GM23338 (cell line): Measurements from ENCODE around the gene GCH1. TPM values are rescaled to one million over a fixed set of nuclear protein-coding genes. Genes with fewer than 3 reads are reported as not detected.

Source experiments
- ATAC-seq: fragments of 200-7000 bp; cut with Tn5 transposase; 3 replicates; pipeline ENCODE4 v1.9.1; 2020
- DNase-seq: peaks from one replicate; pipeline ENCODE4 v3.0.0-alpha.2; 2015; ENCODE audit warnings: low spot score
- H2AFZ ChIP-seq: fragments of 200-600 bp; sonication (generic); 2 replicates; pipeline ENCODE4 v1.8.0; 2016; ENCODE audit warnings: antibody characterized with exemption, mild to moderate bottlenecking, moderate library complexity
- H3F3A ChIP-seq: fragments of 200-600 bp; sonication (generic); replicated peaks from 2 replicates; pipeline ENCODE4 v1.8.0; 2017; ENCODE audit warnings: antibody characterized with exemption, mixed run types, low read depth
- H3K27ac ChIP-seq: fragments of 200-600 bp; sonication (generic); 2 replicates; pipeline ENCODE4 v1.6.1; 2016; ENCODE audit warnings: low read depth
- H3K27me3 ChIP-seq: fragments of 200-600 bp; sonication (generic); 2 replicates; pipeline ENCODE4 v1.8.0; 2016; ENCODE audit warnings: mild to moderate bottlenecking, mixed run types, moderate library complexity; ENCODE audit not compliant: insufficient read depth
- H3K36me3 ChIP-seq: fragments of 200-600 bp; sonication (generic); 2 replicates; pipeline ENCODE4 v1.8.0; 2016; ENCODE audit warnings: mild to moderate bottlenecking; ENCODE audit not compliant: insufficient read depth
- H3K4me1 ChIP-seq: fragments of 200-600 bp; sonication (generic); 2 replicates; pipeline ENCODE4 v1.8.0; 2016; ENCODE audit warnings: mild to moderate bottlenecking, moderate library complexity; ENCODE audit not compliant: insufficient read depth
- H3K4me2 ChIP-seq: fragments of 200-600 bp; sonication (generic); 2 replicates; pipeline ENCODE4 v1.7.1; 2017; ENCODE audit warnings: mixed run types
- H3K4me3 ChIP-seq: fragments of 200-600 bp; sonication (generic); 2 replicates; pipeline ENCODE4 v1.6.1; 2016; ENCODE audit warnings: mixed run types
- H3K79me2 ChIP-seq: fragments of 200-600 bp; sonication (generic); replicated peaks from 2 replicates; pipeline ENCODE4 v1.8.0; 2017; ENCODE audit warnings: mild to moderate bottlenecking; ENCODE audit not compliant: insufficient read depth
- H3K9me2 ChIP-seq: fragments of 200-600 bp; sonication (generic); 2 replicates; pipeline ENCODE4 v1.8.0; 2017; ENCODE audit not compliant: insufficient read depth
- H4K20me1 ChIP-seq: fragments of 200-600 bp; sonication (generic); replicated peaks from 2 replicates; pipeline ENCODE4 v1.8.0; 2017; ENCODE audit warnings: mild to moderate bottlenecking; ENCODE audit not compliant: insufficient read depth
- H3K27ac Mint-ChIP-seq: 2 replicates; pipeline ENCODE4 v1.8.0; 2020; ENCODE audit warnings: inconsistent platforms, mild to moderate bottlenecking, moderate library complexity, mixed read lengths
- H3K27me3 Mint-ChIP-seq: 3 replicates; pipeline ENCODE4 v1.8.0; 2022; ENCODE audit warnings: low read depth, mild to moderate bottlenecking, moderate library complexity, mixed read lengths, inconsistent platforms; ENCODE audit not compliant: insufficient read depth, poor library complexity
- H3K36me3 Mint-ChIP-seq: 3 replicates; pipeline ENCODE4 v1.8.0; 2021; ENCODE audit warnings: low read depth, mild to moderate bottlenecking, inconsistent platforms, moderate library complexity, mixed read lengths
- H3K4me1 Mint-ChIP-seq: 3 replicates; pipeline ENCODE4 v1.8.0; 2020; ENCODE audit warnings: mild to moderate bottlenecking, inconsistent platforms, mixed read lengths
- H3K4me3 Mint-ChIP-seq: 3 replicates; pipeline ENCODE4 v1.8.0; 2021; ENCODE audit warnings: moderate library complexity, mild to moderate bottlenecking, inconsistent platforms, mixed read lengths
- H3K9me3 Mint-ChIP-seq: 3 replicates; pipeline ENCODE4 v1.8.0; 2020; ENCODE audit warnings: moderate library complexity, mild to moderate bottlenecking, inconsistent platforms, mixed read lengths
- CREB1 ChIP-seq: fragments of 250-450 bp; sonication (Bioruptor Pico); IDR thresholded peaks from 2 replicates; pipeline ENCODE4 v1.5.0; 2020; ENCODE audit warnings: low read depth, mild to moderate bottlenecking, moderate library complexity
- ETS1 ChIP-seq: IDR thresholded peaks from 2 replicates; pipeline ENCODE4 v1.6.1; 2016; ENCODE audit warnings: antibody characterized with exemption
- EZH2 ChIP-seq: fragments of 200-600 bp; sonication (generic); IDR thresholded peaks from one replicate; pipeline ENCODE4 v1.8.0; 2017; ENCODE audit warnings: antibody characterized with exemption, mild to moderate bottlenecking, low read depth; ENCODE audit not compliant: unreplicated experiment
- EZH2phosphoT487 ChIP-seq: fragments of 200-600 bp; sonication (generic); IDR thresholded peaks from one replicate; pipeline ENCODE4 v1.8.1; 2018; ENCODE audit warnings: antibody characterized with exemption; ENCODE audit not compliant: unreplicated experiment
- JUNB ChIP-seq: IDR thresholded peaks from one replicate; pipeline ENCODE4 v1.6.1; 2016; ENCODE audit warnings: antibody characterized with exemption; ENCODE audit not compliant: unreplicated experiment
- NANOG ChIP-seq: IDR thresholded peaks from 2 replicates; pipeline ENCODE4 v1.6.1; 2016; ENCODE audit warnings: antibody characterized with exemption, borderline replicate concordance
- POLR2AphosphoS5 ChIP-seq: IDR thresholded peaks from 2 replicates; pipeline ENCODE4 v1.6.1; 2016; ENCODE audit warnings: antibody characterized with exemption, low read depth
- STAT1 ChIP-seq: IDR thresholded peaks from one replicate; pipeline ENCODE4 v1.6.1; 2016; ENCODE audit warnings: antibody characterized with exemption; ENCODE audit not compliant: unreplicated experiment
- ZNF114 ChIP-seq: fragments of 250-450 bp; sonication (Bioruptor Pico); IDR thresholded peaks from 2 replicates; pipeline ENCODE4 v1.5.0; 2020; ENCODE audit warnings: mild to moderate bottlenecking, moderate library complexity
- ZNF331 ChIP-seq: fragments of 250-450 bp; sonication (Bioruptor Pico); IDR thresholded peaks from 2 replicates; pipeline ENCODE4 v1.5.0; 2020; ENCODE audit warnings: low read depth, mild to moderate bottlenecking, moderate library complexity
- polyA plus RNA-seq: library from polyadenylated mRNA; unstranded; fragments of >200 nt; fragmentation: Nextera tagmentation; extraction: Ambion mirVana; gene quantifications from 2 replicates; pipeline ENCODE4 v1.2.1, GENCODE V29; 2016
- total RNA-seq: library from RNA; depleted of rRNA; stranded (reverse); fragments of >200 nt; shearing (Covaris generic); gene quantifications from 2 replicates; pipeline ENCODE4 v1.2.3, GENCODE V29; 2014
- TF ChIP-seq, protein P1 (sequence below), 2 experiments: fragments of 200-600 bp in 1 of 2; sonication (generic) in 1 of 2; conservative IDR thresholded peaks; 2 replicates each; pipeline versions ENCODE4 v1.5.1 to v1.6.1; 2016 to 2017; ENCODE audit warnings: antibody characterized with exemption in 2 of 2, low read depth in 2 of 2, mild to moderate bottlenecking in 2 of 2, moderate library complexity in 1 of 2
- TF ChIP-seq, protein P2 (sequence below): IDR thresholded peaks from one replicate; pipeline ENCODE4 v1.6.1; 2018; ENCODE audit warnings: antibody characterized with exemption; ENCODE audit not compliant: unreplicated experiment
- TF ChIP-seq, protein P3 (sequence below): fragments of 250-450 bp; sonication (Bioruptor Pico); IDR thresholded peaks from 2 replicates; pipeline ENCODE4 v1.5.0; 2020; ENCODE audit warnings: mild to moderate bottlenecking, moderate library complexity

The GCH1 gene
- total and polyA plus RNA-seq, 2 experiments from 2014 or later: 8.7 to 15.0 TPM

GRCh38 chr14:54852215-54852614 lies 50.4 kb downstream of the GCH1 start (continued):
- TF ChIP-seq, protein P1, sequence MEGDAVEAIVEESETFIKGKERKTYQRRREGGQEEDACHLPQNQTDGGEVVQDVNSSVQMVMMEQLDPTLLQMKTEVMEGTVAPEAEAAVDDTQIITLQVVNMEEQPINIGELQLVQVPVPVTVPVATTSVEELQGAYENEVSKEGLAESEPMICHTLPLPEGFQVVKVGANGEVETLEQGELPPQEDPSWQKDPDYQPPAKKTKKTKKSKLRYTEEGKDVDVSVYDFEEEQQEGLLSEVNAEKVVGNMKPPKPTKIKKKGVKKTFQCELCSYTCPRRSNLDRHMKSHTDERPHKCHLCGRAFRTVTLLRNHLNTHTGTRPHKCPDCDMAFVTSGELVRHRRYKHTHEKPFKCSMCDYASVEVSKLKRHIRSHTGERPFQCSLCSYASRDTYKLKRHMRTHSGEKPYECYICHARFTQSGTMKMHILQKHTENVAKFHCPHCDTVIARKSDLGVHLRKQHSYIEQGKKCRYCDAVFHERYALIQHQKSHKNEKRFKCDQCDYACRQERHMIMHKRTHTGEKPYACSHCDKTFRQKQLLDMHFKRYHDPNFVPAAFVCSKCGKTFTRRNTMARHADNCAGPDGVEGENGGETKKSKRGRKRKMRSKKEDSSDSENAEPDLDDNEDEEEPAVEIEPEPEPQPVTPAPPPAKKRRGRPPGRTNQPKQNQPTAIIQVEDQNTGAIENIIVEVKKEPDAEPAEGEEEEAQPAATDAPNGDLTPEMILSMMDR (conservative IDR thresholded peaks at IDR 0.05; ENCODE audit: low read depth in 2 of 2): no peak
- TF ChIP-seq STAT1: no peak
- TF ChIP-seq EZH2phosphoT487: no peak

DNA sequence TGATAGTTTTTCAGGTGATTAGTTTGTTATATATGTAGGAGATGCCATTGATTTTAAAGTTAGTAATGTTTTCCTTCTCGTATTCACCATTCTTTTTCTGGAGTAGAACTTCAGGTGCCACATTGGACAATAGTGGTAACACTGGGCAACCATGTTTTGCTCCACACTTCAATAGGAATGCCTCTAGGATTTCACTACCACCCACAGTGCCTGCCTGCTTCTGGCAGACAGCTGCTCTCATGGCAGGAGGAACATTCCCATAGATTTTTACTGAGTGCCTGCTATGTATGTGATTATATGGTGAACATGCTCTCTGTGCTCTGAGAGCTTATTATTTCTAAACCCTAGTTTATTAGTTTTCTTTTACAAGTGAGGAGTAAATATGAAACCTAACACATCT lies 53.7 kb downstream of the GCH1 start:
- H3K36me3 Mint-ChIP-seq: no peaks in the 10 kb centered on the region; the same call in 2 of the 3 replicates
- no peak overlapping the region for H3K27ac ChIP-seq
- DNase-seq (peak; percentile 15), ATAC-seq (peak; percentile 32; the same call in 1 of the 3 replicates)
- no peaks in the 10 kb centered on the region for H3K36me3 ChIP-seq
- no peaks in the 10 kb centered on the region for H3F3A ChIP-seq
- no peak overlapping the region for H3K4me3 Mint-ChIP-seq
- no peaks in the 10 kb centered on the region for H3K27me3 ChIP-seq
- no peak overlapping the region for H3K27ac Mint-ChIP-seq
- H3K4me1 Mint-ChIP-seq: peaks cover 11% of the 10 kb centered on the region
- H3K4me1 ChIP-seq: peaks cover 3% of the 10 kb centered on the region
- no peaks in the 10 kb centered on the region for H3K9me3 Mint-ChIP-seq
- H3K4me3 ChIP-seq: no peak overlapping the region
- H4K20me1 ChIP-seq: no peaks in the 10 kb centered on the region
- H2AFZ ChIP-seq: no peak overlapping the region
- peaks cover 6% of the 10 kb centered on the region for H3K27me3 Mint-ChIP-seq
- no peaks in the 10 kb centered on the region for H3K79me2 ChIP-seq
- H3K4me2 ChIP-seq: no peak overlapping the region
- H3K9me2 ChIP-seq: no peaks in the 10 kb centered on the region
- no peak for TF ChIP-seq CREB1
- TF ChIP-seq, protein P2, sequence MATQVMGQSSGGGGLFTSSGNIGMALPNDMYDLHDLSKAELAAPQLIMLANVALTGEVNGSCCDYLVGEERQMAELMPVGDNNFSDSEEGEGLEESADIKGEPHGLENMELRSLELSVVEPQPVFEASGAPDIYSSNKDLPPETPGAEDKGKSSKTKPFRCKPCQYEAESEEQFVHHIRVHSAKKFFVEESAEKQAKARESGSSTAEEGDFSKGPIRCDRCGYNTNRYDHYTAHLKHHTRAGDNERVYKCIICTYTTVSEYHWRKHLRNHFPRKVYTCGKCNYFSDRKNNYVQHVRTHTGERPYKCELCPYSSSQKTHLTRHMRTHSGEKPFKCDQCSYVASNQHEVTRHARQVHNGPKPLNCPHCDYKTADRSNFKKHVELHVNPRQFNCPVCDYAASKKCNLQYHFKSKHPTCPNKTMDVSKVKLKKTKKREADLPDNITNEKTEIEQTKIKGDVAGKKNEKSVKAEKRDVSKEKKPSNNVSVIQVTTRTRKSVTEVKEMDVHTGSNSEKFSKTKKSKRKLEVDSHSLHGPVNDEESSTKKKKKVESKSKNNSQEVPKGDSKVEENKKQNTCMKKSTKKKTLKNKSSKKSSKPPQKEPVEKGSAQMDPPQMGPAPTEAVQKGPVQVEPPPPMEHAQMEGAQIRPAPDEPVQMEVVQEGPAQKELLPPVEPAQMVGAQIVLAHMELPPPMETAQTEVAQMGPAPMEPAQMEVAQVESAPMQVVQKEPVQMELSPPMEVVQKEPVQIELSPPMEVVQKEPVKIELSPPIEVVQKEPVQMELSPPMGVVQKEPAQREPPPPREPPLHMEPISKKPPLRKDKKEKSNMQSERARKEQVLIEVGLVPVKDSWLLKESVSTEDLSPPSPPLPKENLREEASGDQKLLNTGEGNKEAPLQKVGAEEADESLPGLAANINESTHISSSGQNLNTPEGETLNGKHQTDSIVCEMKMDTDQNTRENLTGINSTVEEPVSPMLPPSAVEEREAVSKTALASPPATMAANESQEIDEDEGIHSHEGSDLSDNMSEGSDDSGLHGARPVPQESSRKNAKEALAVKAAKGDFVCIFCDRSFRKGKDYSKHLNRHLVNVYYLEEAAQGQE: no peak
- no peak for TF ChIP-seq EZH2phosphoT487
- TF ChIP-seq EZH2: no peak
- no peak for TF ChIP-seq NANOG
- TF ChIP-seq, protein P3, sequence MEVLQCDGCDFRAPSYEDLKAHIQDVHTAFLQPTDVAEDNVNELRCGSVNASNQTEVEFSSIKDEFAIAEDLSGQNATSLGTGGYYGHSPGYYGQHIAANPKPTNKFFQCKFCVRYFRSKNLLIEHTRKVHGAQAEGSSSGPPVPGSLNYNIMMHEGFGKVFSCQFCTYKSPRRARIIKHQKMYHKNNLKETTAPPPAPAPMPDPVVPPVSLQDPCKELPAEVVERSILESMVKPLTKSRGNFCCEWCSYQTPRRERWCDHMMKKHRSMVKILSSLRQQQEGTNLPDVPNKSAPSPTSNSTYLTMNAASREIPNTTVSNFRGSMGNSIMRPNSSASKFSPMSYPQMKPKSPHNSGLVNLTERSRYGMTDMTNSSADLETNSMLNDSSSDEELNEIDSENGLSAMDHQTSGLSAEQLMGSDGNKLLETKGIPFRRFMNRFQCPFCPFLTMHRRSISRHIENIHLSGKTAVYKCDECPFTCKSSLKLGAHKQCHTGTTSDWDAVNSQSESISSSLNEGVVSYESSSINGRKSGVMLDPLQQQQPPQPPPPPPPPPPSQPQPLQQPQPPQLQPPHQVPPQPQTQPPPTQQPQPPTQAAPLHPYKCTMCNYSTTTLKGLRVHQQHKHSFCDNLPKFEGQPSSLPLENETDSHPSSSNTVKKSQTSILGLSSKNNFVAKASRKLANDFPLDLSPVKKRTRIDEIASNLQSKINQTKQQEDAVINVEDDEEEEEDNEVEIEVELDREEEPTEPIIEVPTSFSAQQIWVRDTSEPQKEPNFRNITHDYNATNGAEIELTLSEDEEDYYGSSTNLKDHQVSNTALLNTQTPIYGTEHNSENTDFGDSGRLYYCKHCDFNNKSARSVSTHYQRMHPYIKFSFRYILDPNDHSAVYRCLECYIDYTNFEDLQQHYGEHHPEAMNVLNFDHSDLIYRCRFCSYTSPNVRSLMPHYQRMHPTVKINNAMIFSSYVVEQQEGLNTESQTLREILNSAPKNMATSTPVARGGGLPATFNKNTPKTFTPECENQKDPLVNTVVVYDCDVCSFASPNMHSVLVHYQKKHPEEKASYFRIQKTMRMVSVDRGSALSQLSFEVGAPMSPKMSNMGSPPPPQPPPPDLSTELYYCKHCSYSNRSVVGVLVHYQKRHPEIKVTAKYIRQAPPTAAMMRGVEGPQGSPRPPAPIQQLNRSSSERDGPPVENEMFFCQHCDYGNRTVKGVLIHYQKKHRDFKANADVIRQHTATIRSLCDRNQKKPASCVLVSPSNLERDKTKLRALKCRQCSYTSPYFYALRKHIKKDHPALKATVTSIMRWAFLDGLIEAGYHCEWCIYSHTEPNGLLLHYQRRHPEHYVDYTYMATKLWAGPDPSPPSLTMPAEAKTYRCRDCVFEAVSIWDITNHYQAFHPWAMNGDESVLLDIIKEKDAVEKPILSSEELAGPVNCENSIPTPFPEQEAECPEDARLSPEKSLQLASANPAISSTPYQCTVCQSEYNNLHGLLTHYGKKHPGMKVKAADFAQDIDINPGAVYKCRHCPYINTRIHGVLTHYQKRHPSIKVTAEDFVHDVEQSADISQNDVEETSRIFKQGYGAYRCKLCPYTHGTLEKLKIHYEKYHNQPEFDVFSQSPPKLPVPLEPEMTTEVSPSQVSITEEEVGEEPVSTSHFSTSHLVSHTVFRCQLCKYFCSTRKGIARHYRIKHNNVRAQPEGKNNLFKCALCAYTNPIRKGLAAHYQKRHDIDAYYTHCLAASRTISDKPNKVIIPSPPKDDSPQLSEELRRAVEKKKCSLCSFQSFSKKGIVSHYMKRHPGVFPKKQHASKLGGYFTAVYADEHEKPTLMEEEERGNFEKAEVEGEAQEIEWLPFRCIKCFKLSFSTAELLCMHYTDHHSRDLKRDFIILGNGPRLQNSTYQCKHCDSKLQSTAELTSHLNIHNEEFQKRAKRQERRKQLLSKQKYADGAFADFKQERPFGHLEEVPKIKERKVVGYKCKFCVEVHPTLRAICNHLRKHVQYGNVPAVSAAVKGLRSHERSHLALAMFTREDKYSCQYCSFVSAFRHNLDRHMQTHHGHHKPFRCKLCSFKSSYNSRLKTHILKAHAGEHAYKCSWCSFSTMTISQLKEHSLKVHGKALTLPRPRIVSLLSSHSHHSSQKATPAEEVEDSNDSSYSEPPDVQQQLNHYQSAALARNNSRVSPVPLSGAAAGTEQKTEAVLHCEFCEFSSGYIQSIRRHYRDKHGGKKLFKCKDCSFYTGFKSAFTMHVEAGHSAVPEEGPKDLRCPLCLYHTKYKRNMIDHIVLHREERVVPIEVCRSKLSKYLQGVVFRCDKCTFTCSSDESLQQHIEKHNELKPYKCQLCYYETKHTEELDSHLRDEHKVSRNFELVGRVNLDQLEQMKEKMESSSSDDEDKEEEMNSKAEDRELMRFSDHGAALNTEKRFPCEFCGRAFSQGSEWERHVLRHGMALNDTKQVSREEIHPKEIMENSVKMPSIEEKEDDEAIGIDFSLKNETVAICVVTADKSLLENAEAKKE (CRISPR knock-in tag): no peak
- TF ChIP-seq STAT1: no peak
- TF ChIP-seq ETS1: no peak
- no peak for TF ChIP-seq ZNF114 (CRISPR knock-in tag)
- no peak for TF ChIP-seq POLR2AphosphoS5
- TF ChIP-seq ZNF331 (CRISPR knock-in tag): no peak
- TF ChIP-seq JUNB: no peak
